Measurements from ENCODE around the gene SAMD15. TPM values are rescaled to one million over a fixed set of nuclear protein-coding genes. Genes with fewer than 3 reads are reported as not detected.

The SAMD15 gene
- total RNA-seq, 1 experiment from 2014 or later = 1.4 TPM

Other genes with a start within 250 kb of the SAMD15 start
- gene ZDHHC22, start 235.6 kb upstream of the SAMD15 start, total RNA-seq (2014; rRNA removed; shearing (Covaris generic)) = 0.02 TPM in 1 of 2 replicates, not detected in the other
- 0.20 and 0.39 TPM in 2 replicates for gene TMEM63C, start 195.6 kb upstream of the SAMD15 start, total RNA-seq (2014; rRNA removed; shearing (Covaris generic))
- gene NGB, start 106.2 kb upstream of the SAMD15 start, total RNA-seq (2014; rRNA removed; shearing (Covaris generic)) = not detected in 2 replicates
- gene POMT2, start 56.5 kb upstream of the SAMD15 start, total RNA-seq (2014; rRNA removed; shearing (Covaris generic)) = 8.9 and 15.4 TPM in 2 replicates
- 20.3 and 22.3 TPM in 2 replicates for gene GSTZ1, start 56.3 kb upstream of the SAMD15 start, total RNA-seq (2014; rRNA removed; shearing (Covaris generic))
- gene TMED8, start 285 bp upstream of the SAMD15 start, total RNA-seq (2014; rRNA removed; shearing (Covaris generic)) = 6.1 and 10.6 TPM in 2 replicates
- gene NOXRED1, start 46.1 kb downstream of the SAMD15 start, total RNA-seq (2014; rRNA removed; shearing (Covaris generic)) = not detected in 2 replicates
- 19.4 and 21.3 TPM in 2 replicates for gene VIPAS39, start 80.2 kb downstream of the SAMD15 start, total RNA-seq (2014; rRNA removed; shearing (Covaris generic))
- 79.3 and 133 TPM in 2 replicates for gene AHSA1, start 80.7 kb downstream of the SAMD15 start, total RNA-seq (2014; rRNA removed; shearing (Covaris generic))
- 0.54 TPM in 1 of 2 replicates, not detected in the other for gene ISM2, start 121.4 kb downstream of the SAMD15 start, total RNA-seq (2014; rRNA removed; shearing (Covaris generic))
- gene SPTLC2, start 239.3 kb downstream of the SAMD15 start, total RNA-seq (2014; rRNA removed; shearing (Covaris generic)) = 12.5 and 18.8 TPM in 2 replicates